NT2/D1 (cell line): ENCODE data around the gene C11orf68.
A peak's percentile ranks its signal among the peaks of the same experiment; 100 is the strongest.
"Not testable (repeated sequence)": the region's sequence is repeated elsewhere in the genome, so short reads cannot be mapped to it uniquely, and the experiment has no call there.

Experiments used
- DNase-seq: peaks from one replicate; pipeline ENCODE4 v3.0.0-alpha.2; 2011; ENCODE audit warnings: low read depth, low spot score
- H3K27me3 ChIP-seq: 2 replicates; pipeline ENCODE4 v1.6.0; 2011; ENCODE audit warnings: mild to moderate bottlenecking; ENCODE audit not compliant: insufficient read length, insufficient read depth
- H3K36me3 ChIP-seq: 2 replicates; pipeline ENCODE4 v1.6.1; 2011; ENCODE audit warnings: mild to moderate bottlenecking, low read length, mixed read lengths; ENCODE audit not compliant: insufficient read depth, insufficient read length
- H3K4me1 ChIP-seq: 2 replicates; pipeline ENCODE4 v1.5.1; 2011; ENCODE audit not compliant: insufficient read depth, insufficient read length
- H3K4me3 ChIP-seq: 2 replicates; pipeline ENCODE4 v1.5.1; 2011; ENCODE audit warnings: low read depth; ENCODE audit not compliant: insufficient read length
- H3K9ac ChIP-seq: 2 replicates; pipeline ENCODE4 v1.6.0; 2011; ENCODE audit warnings: low read depth; ENCODE audit not compliant: insufficient read length
- H3K9me3 ChIP-seq: 2 replicates; pipeline ENCODE4 v1.5.1; 2011; ENCODE audit warnings: mild to moderate bottlenecking, low read length; ENCODE audit not compliant: insufficient read depth
- SUZ12 ChIP-seq: IDR thresholded peaks from 2 replicates; pipeline ENCODE4 v1.6.1; 2011; ENCODE audit not compliant: insufficient read length, insufficient read depth; ENCODE audit errors: extremely low read depth
- YY1 ChIP-seq: IDR thresholded peaks from 2 replicates; pipeline ENCODE4 v1.6.1; 2011; ENCODE audit not compliant: insufficient read length, insufficient read depth
- ZNF274 ChIP-seq: IDR thresholded peaks from 2 replicates; pipeline ENCODE4 v1.6.1; 2011; ENCODE audit warnings: mild to moderate bottlenecking, low read depth, low read length

Gene C11orf68

GRCh38 chr11:65960824-65961266, 42.0 kb upstream of the C11orf68 start:
- Histone ChIP-seq H3K4me1 (peaks cover 13% of the 10 kb centered on the region), H3K4me3 (peak overlapping the region; percentile 95)
- TF ChIP-seq SUZ12 (no peak), ZNF274 (no peak), YY1 (no peak)

GRCh38 chr11:65958774-65959420, 40.0 kb upstream of the C11orf68 start:
- no peak for TF ChIP-seq ZNF274
- Histone ChIP-seq H3K36me3 (peaks cover 3% of the 10 kb centered on the region), H3K27me3 (no peaks in the 10 kb centered on the region), H3K9me3 (no peaks in the 10 kb centered on the region), H3K4me1 (peaks cover 6% of the 10 kb centered on the region), H3K4me3 (no peak overlapping the region), H3K9ac (peak overlapping the region; percentile 58)
- DNase-seq, result no peak

More at GRCh38 chr11:65960824-65961266, 42.0 kb upstream of the C11orf68 start:
- no peak for DNase-seq
- Histone ChIP-seq H3K9me3 (no peaks in the 10 kb centered on the region), H3K36me3 (peaks cover 22% of the 10 kb centered on the region), H3K9ac (peak overlapping the region; percentile 99), H3K27me3 (no peaks in the 10 kb centered on the region)

- Histone ChIP-seq H3K27me3 (no peaks in the 10 kb centered on the region), H3K9me3 (no peaks in the 10 kb centered on the region), H3K9ac (peak overlapping the region; percentile 58), H3K4me3 (no peak overlapping the region), H3K4me1 (peaks cover 10% of the 10 kb centered on the region), H3K36me3 (no peaks in the 10 kb centered on the region)
- no peak for DNase-seq
- TF ChIP-seq SUZ12 (no peak), YY1 (no peak), ZNF274 (no peak)
These were observed 39.4 kb upstream of the C11orf68 start for GRCh38 chr11:65958291-65958690.

GRCh38 chr11:65954771-65955170, 35.9 kb upstream of the C11orf68 start:
- TF ChIP-seq YY1, result no peak
- TF ChIP-seq SUZ12, result no peak
- no peak for TF ChIP-seq ZNF274
- Histone ChIP-seq H3K4me3 (no peak overlapping the region), H3K9ac (no peak overlapping the region), H3K36me3 (no peaks in the 10 kb centered on the region), H3K27me3 (no peaks in the 10 kb centered on the region), H3K9me3 (no peaks in the 10 kb centered on the region), H3K4me1 (peaks cover 11% of the 10 kb centered on the region)
- DNase-seq, result no peak

- Histone ChIP-seq H3K36me3 (no peaks in the 10 kb centered on the region), H3K9ac (peak overlapping the region; percentile 16), H3K27me3 (no peaks in the 10 kb centered on the region), H3K4me1 (peaks cover 5% of the 10 kb centered on the region), H3K9me3 (no peaks in the 10 kb centered on the region), H3K4me3 (no peak overlapping the region)
- no peak for TF ChIP-seq YY1
- no peak for TF ChIP-seq ZNF274
- no peak for TF ChIP-seq SUZ12
- DNase-seq, result no peak
These were observed 34.6 kb upstream of the C11orf68 start for GRCh38 chr11:65953471-65953870.

- DNase-seq, result no peak
- no peaks in the 10 kb centered on the region for H3K27me3 ChIP-seq
- H3K4me1 ChIP-seq, result peaks cover 12% of the 10 kb centered on the region
- no peak for TF ChIP-seq YY1
- TF ChIP-seq ZNF274, result no peak
- no peak for TF ChIP-seq SUZ12
- H3K36me3 ChIP-seq, result no peaks in the 10 kb centered on the region
- H3K4me3 ChIP-seq, result no peak overlapping the region
- H3K9me3 ChIP-seq, result no peaks in the 10 kb centered on the region
- no peak overlapping the region for H3K9ac ChIP-seq
These were observed 33.2 kb upstream of the C11orf68 start for GRCh38 chr11:65952052-65952521.

GRCh38 chr11:65951641-65952040, 32.8 kb upstream of the C11orf68 start:
- not testable (repeated sequence) for H3K27me3 ChIP-seq, H3K4me3 ChIP-seq, H3K36me3 ChIP-seq, H3K9ac ChIP-seq, DNase-seq, H3K9me3 ChIP-seq
- peaks cover 16% of the 10 kb centered on the region for H3K4me1 ChIP-seq

- peaks cover 18% of the 10 kb centered on the region for H3K4me1 ChIP-seq
- not testable (repeated sequence) for H3K4me3 ChIP-seq, H3K36me3 ChIP-seq, DNase-seq, H3K9ac ChIP-seq, H3K27me3 ChIP-seq, H3K9me3 ChIP-seq
These were observed 31.8 kb upstream of the C11orf68 start for GRCh38 chr11:65950711-65951110.
